NCI-H526 treated with DMSO at 0.1 percent for 48 hours (cell line): ENCODE data around the gene MCOLN3.
A peak's percentile ranks its signal among the peaks of the same experiment; 100 is the strongest.

Source experiments
- DNase-seq: peaks from one replicate; lab custom pipeline; 2025; lab: John Stamatoyannopoulos, UW

MCOLN3 gene

GRCh38 chr1:85048296-85049064 is at the start of gene MCOLN3:
Gene MCOLN3 (minus strand): TSS chr1:85048500. CDS start chr1:85045360, 3,140 bp downstream.
- peak; percentile 53 for DNase-seq

GRCh38 chr1:85093644-85094043 is 45.3 kb upstream of the MCOLN3 start:
- no peak for DNase-seq

GRCh38 chr1:85091671-85092280 is 43.5 kb upstream of the MCOLN3 start:
- no peak for DNase-seq

GRCh38 chr1:85090225-85090624 is 41.9 kb upstream of the MCOLN3 start:
- no peak for DNase-seq

GRCh38 chr1:85089203-85089602 is 40.9 kb upstream of the MCOLN3 start:
- DNase-seq: no peak

- DNase-seq: no peak
Observed at GRCh38 chr1:85088408-85088784, 40.1 kb upstream of the MCOLN3 start.

- no peak for DNase-seq
Observed at GRCh38 chr1:85087659-85088407, 39.5 kb upstream of the MCOLN3 start.

- no peak for DNase-seq
Observed at GRCh38 chr1:85085417-85085816, 37.1 kb upstream of the MCOLN3 start.

- no peak for DNase-seq
Observed at GRCh38 chr1:85078903-85079302, 30.6 kb upstream of the MCOLN3 start.

GRCh38 chr1:85074365-85074964 is 26.2 kb upstream of the MCOLN3 start:
- DNase-seq: no peak

GRCh38 chr1:85070972-85071492 is 22.7 kb upstream of the MCOLN3 start:
- DNase-seq: no peak

- DNase-seq: no peak
Observed at GRCh38 chr1:85068846-85069245, 20.5 kb upstream of the MCOLN3 start.

GRCh38 chr1:85065550-85065949 is 17.2 kb upstream of the MCOLN3 start:
- no peak for DNase-seq

- DNase-seq: no peak
Observed at GRCh38 chr1:85062425-85063026, 14.2 kb upstream of the MCOLN3 start.

GRCh38 chr1:85061711-85062424 is 13.6 kb upstream of the MCOLN3 start:
- peak; percentile 88 for DNase-seq

- DNase-seq: no peak
Observed at GRCh38 chr1:85060038-85060437, 11.7 kb upstream of the MCOLN3 start.

- DNase-seq: no peak
Observed at GRCh38 chr1:85059563-85059962, 11.3 kb upstream of the MCOLN3 start.

- DNase-seq: no peak
Observed at GRCh38 chr1:85058786-85059185, 10.5 kb upstream of the MCOLN3 start.

GRCh38 chr1:85058311-85058710 is 10.0 kb upstream of the MCOLN3 start:
- no peak for DNase-seq

- no peak for DNase-seq
Observed at GRCh38 chr1:85054664-85055063, 6.4 kb upstream of the MCOLN3 start.

GRCh38 chr1:85049735-85050166 is 1.5 kb upstream of the MCOLN3 start:
- no peak for DNase-seq
